WTC11 (cell line): ENCODE measurements around the gene CD40LG. TPM values are rescaled to one million over a fixed set of nuclear protein-coding genes. Genes with fewer than 3 reads are reported as not detected.

Source experiments
- ATAC-seq: fragments of 200-7000 bp; cut with Tn5 transposase; 2 replicates; pipeline ENCODE4 v1.10.0; 2021; ENCODE audit warnings: mild to moderate bottlenecking, moderate library complexity
- CTCF ChIA-PET: fragments of 300-600 bp; sonication (Branson Sonifier 250); formaldehyde crosslinking; loops from one replicate; lab custom pipeline; 2021; ENCODE audit warnings: antibody characterized with exemption; lab: Charles Lee
- POLR2A ChIA-PET: fragments of 350-600 bp; sonication (Branson Sonifier 250); formaldehyde crosslinking; loops from one replicate; lab custom pipeline; 2021; ENCODE audit warnings: antibody characterized with exemption; lab: Charles Lee
- DNase-seq: peaks from one replicate; pipeline ENCODE4 v3.0.0; 2021; ENCODE audit warnings: low spot score
- H3K27ac Mint-ChIP-seq: 2 replicates; pipeline ENCODE4 v1.8.0; 2021; ENCODE audit warnings: mixed read lengths
- H3K27me3 Mint-ChIP-seq: 2 replicates; pipeline ENCODE4 v1.8.0; 2021; ENCODE audit warnings: low read depth, mild to moderate bottlenecking, moderate library complexity, mixed read lengths
- H3K36me3 Mint-ChIP-seq: 2 replicates; pipeline ENCODE4 v1.8.0; 2021; ENCODE audit warnings: mixed read lengths
- H3K4me1 Mint-ChIP-seq: 2 replicates; pipeline ENCODE4 v1.8.0; 2022; ENCODE audit warnings: mixed read lengths
- H3K4me3 Mint-ChIP-seq: 2 replicates; pipeline ENCODE4 v1.8.0; 2021; ENCODE audit warnings: mild to moderate bottlenecking, moderate library complexity, mixed read lengths
- H3K9me3 Mint-ChIP-seq: 2 replicates; pipeline ENCODE4 v1.8.0; 2021; ENCODE audit warnings: mixed read lengths
- ESRRA ChIP-seq: sonication (generic); formaldehyde crosslinking; IDR thresholded peaks from 2 replicates; pipeline ENCODE4 v1.8.1; 2022; ENCODE audit warnings: mild to moderate bottlenecking, missing genetic modification reagents, borderline replicate concordance
- ETV6 ChIP-seq: sonication (generic); formaldehyde crosslinking; IDR thresholded peaks from 2 replicates; pipeline ENCODE4 v1.8.1; 2022; ENCODE audit warnings: mild to moderate bottlenecking, missing genetic modification reagents
- HMGA2 ChIP-seq: fragments of 250-450 bp; sonication (Bioruptor Pico); IDR thresholded peaks from 2 replicates; pipeline ENCODE4 v1.4.0; 2021; ENCODE audit warnings: mild to moderate bottlenecking, moderate library complexity
- IRF2 ChIP-seq: sonication (generic); formaldehyde crosslinking; IDR thresholded peaks from 2 replicates; pipeline ENCODE4 v1.8.0; 2022; ENCODE audit warnings: low read depth, missing genetic modification reagents, borderline replicate concordance
- NR1H2 ChIP-seq: sonication (generic); formaldehyde crosslinking; IDR thresholded peaks from 2 replicates; pipeline ENCODE4 v1.9.0; 2021; ENCODE audit warnings: mild to moderate bottlenecking, moderate library complexity, missing genetic modification reagents
- RELA ChIP-seq: sonication (generic); formaldehyde crosslinking; IDR thresholded peaks from 2 replicates; pipeline ENCODE4 v1.8.1; 2022; ENCODE audit warnings: missing genetic modification reagents, mild to moderate bottlenecking, borderline replicate concordance
- SP1 ChIP-seq: sonication (generic); formaldehyde crosslinking; conservative IDR thresholded peaks from 2 replicates; pipeline ENCODE4 v1.8.1; 2022; ENCODE audit warnings: missing genetic modification reagents
- ZBTB21 ChIP-seq: sonication (generic); formaldehyde crosslinking; IDR thresholded peaks from 2 replicates; pipeline ENCODE4 v1.8.1; 2023; ENCODE audit warnings: mild to moderate bottlenecking, missing genetic modification reagents, borderline replicate concordance
- ZNF232 ChIP-seq: sonication (generic); formaldehyde crosslinking; IDR thresholded peaks from 2 replicates; pipeline ENCODE4 v1.8.0; 2022; ENCODE audit warnings: mild to moderate bottlenecking, missing genetic modification reagents
- ZNF671 ChIP-seq: fragments of 250-450 bp; sonication (Bioruptor Pico); IDR thresholded peaks from 2 replicates; pipeline ENCODE4 v1.8.0; 2021; ENCODE audit warnings: mild to moderate bottlenecking
- total RNA-seq: library from RNA; stranded (reverse); gene quantifications from 3 replicates; pipeline ENCODE4 v1.2.3, GENCODE V29; 2021
- TF ChIP-seq, protein P1 (sequence below): sonication (generic); formaldehyde crosslinking; IDR thresholded peaks from 2 replicates; pipeline ENCODE4 v1.8.0; 2022; ENCODE audit warnings: mild to moderate bottlenecking, missing genetic modification reagents
- TF ChIP-seq, protein P2 (sequence below): sonication (generic); formaldehyde crosslinking; IDR thresholded peaks from 2 replicates; pipeline ENCODE4 v1.8.0; 2022; ENCODE audit warnings: mild to moderate bottlenecking, missing genetic modification reagents
- TF ChIP-seq, protein P3 (sequence below): fragments of 250-450 bp; sonication (Bioruptor Pico); IDR thresholded peaks from 2 replicates; pipeline ENCODE4 v1.9.0; 2021; ENCODE audit warnings: mild to moderate bottlenecking
- TF ChIP-seq, protein P4 (sequence below): sonication (generic); formaldehyde crosslinking; conservative IDR thresholded peaks from 2 replicates; pipeline ENCODE4 v1.8.1; 2022; ENCODE audit warnings: mild to moderate bottlenecking, missing genetic modification reagents
- TF ChIP-seq, protein P5 (sequence below): sonication (generic); formaldehyde crosslinking; IDR thresholded peaks from 2 replicates; pipeline ENCODE4 v1.8.0; 2022; ENCODE audit warnings: mild to moderate bottlenecking, missing genetic modification reagents
- TF ChIP-seq, protein P6 (sequence below): sonication (generic); formaldehyde crosslinking; IDR thresholded peaks from 2 replicates; pipeline ENCODE4 v1.8.1; 2022; ENCODE audit warnings: mild to moderate bottlenecking, missing genetic modification reagents, moderate library complexity, borderline replicate concordance
- TF ChIP-seq, protein P7 (sequence below): fragments of 250-450 bp; sonication (Bioruptor Pico); IDR thresholded peaks from 2 replicates; pipeline ENCODE4 v1.9.0; 2021; ENCODE audit warnings: mild to moderate bottlenecking, borderline replicate concordance

Gene CD40LG
- total RNA-seq, 1 experiment from 2014 or later: not detected

DNA sequence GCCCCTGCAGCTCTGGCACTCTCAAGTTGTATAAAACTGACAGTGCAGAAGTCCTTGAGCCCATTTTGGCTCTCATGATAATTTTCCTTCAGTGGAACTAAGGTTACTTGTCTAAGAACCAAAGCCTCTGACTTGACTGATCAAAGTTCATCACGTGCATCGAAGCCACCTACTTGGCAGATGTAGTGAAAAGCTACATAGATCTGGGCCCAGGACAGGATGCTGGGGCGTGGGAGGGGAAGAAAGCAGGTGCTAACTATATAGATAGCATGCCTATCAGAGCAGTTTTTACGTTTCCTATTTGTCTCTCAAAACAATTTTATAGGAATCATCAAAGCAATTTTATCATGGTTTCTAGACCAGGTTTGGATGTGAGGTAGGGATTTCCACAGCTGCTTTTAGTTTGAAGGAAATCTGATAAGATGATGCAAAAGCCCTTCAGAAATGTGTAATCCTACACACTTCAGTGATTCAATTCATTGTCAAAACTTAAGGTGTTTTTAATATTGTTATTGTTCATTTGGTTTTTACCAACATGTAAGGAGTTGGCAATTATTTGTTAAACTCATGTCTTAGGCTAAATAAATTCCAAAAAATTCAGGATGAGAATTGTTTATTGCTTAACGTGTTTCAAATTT is 1.2 kb upstream of the CD40LG start (continued):
- TF ChIP-seq, protein P1, sequence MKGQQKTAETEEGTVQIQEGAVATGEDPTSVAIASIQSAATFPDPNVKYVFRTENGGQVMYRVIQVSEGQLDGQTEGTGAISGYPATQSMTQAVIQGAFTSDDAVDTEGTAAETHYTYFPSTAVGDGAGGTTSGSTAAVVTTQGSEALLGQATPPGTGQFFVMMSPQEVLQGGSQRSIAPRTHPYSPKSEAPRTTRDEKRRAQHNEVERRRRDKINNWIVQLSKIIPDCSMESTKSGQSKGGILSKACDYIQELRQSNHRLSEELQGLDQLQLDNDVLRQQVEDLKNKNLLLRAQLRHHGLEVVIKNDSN: no peak
- TF ChIP-seq, protein P2, sequence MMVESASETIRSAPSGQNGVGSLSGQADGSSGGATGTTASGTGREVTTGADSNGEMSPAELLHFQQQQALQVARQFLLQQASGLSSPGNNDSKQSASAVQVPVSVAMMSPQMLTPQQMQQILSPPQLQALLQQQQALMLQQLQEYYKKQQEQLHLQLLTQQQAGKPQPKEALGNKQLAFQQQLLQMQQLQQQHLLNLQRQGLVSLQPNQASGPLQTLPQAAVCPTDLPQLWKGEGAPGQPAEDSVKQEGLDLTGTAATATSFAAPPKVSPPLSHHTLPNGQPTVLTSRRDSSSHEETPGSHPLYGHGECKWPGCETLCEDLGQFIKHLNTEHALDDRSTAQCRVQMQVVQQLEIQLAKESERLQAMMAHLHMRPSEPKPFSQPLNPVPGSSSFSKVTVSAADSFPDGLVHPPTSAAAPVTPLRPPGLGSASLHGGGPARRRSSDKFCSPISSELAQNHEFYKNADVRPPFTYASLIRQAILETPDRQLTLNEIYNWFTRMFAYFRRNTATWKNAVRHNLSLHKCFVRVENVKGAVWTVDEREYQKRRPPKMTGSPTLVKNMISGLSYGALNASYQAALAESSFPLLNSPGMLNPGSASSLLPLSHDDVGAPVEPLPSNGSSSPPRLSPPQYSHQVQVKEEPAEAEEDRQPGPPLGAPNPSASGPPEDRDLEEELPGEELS (CRISPR knock-in tag): no peak

DNA sequence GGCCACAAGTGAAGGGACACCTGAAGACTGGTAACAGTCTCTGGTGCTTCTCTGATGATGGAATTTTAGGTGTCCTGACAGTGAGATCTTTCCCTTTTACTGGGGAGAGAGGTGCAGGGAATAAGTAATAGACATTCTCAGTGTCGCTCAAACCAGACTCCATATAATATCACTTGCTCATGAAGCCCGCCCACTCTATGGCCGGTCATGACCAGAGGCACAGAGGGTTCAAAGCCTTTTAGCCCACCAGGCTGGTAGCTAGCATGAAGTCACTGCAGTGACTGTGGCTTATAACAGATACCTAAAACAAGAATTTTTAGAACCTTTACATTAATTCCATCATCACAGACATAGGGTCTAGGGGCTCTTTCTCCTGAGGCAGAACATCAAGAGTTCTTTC is 2.9 kb downstream of the CD40LG start:
- ChIA-PET CTCF (no interaction called here), POLR2A (no interaction called here)
- H3K4me1 Mint-ChIP-seq: peaks cover 18% of the 10 kb centered on the region
- no peaks in the 10 kb centered on the region for H3K36me3 Mint-ChIP-seq
- DNase-seq: no peak
- no peak overlapping the region for H3K4me3 Mint-ChIP-seq
- no peak for ATAC-seq
- H3K27me3 Mint-ChIP-seq: peaks cover 3% of the 10 kb centered on the region; the same call in 1 of the 2 replicates
- no peak overlapping the region for H3K27ac Mint-ChIP-seq
- no peaks in the 10 kb centered on the region for H3K9me3 Mint-ChIP-seq
- no peak for TF ChIP-seq RELA
- TF ChIP-seq IRF2 (CRISPR knock-in tag): no peak
- no peak for TF ChIP-seq ZNF232
- TF ChIP-seq ZBTB21 (CRISPR knock-in tag): no peak
- TF ChIP-seq, protein P3, sequence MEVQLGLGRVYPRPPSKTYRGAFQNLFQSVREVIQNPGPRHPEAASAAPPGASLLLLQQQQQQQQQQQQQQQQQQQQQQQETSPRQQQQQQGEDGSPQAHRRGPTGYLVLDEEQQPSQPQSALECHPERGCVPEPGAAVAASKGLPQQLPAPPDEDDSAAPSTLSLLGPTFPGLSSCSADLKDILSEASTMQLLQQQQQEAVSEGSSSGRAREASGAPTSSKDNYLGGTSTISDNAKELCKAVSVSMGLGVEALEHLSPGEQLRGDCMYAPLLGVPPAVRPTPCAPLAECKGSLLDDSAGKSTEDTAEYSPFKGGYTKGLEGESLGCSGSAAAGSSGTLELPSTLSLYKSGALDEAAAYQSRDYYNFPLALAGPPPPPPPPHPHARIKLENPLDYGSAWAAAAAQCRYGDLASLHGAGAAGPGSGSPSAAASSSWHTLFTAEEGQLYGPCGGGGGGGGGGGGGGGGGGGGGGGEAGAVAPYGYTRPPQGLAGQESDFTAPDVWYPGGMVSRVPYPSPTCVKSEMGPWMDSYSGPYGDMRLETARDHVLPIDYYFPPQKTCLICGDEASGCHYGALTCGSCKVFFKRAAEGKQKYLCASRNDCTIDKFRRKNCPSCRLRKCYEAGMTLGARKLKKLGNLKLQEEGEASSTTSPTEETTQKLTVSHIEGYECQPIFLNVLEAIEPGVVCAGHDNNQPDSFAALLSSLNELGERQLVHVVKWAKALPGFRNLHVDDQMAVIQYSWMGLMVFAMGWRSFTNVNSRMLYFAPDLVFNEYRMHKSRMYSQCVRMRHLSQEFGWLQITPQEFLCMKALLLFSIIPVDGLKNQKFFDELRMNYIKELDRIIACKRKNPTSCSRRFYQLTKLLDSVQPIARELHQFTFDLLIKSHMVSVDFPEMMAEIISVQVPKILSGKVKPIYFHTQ (CRISPR knock-in tag): no peak
- no peak for TF ChIP-seq ESRRA
- TF ChIP-seq, protein P4, sequence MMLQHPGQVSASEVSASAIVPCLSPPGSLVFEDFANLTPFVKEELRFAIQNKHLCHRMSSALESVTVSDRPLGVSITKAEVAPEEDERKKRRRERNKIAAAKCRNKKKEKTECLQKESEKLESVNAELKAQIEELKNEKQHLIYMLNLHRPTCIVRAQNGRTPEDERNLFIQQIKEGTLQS (CRISPR knock-in tag): no peak
- TF ChIP-seq, protein P5, sequence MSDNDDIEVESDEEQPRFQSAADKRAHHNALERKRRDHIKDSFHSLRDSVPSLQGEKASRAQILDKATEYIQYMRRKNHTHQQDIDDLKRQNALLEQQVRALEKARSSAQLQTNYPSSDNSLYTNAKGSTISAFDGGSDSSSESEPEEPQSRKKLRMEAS (CRISPR knock-in tag): no peak
- no peak for TF ChIP-seq NR1H2 (CRISPR knock-in tag)
- TF ChIP-seq ZNF671 (CRISPR knock-in tag): no peak
- TF ChIP-seq, protein P6, sequence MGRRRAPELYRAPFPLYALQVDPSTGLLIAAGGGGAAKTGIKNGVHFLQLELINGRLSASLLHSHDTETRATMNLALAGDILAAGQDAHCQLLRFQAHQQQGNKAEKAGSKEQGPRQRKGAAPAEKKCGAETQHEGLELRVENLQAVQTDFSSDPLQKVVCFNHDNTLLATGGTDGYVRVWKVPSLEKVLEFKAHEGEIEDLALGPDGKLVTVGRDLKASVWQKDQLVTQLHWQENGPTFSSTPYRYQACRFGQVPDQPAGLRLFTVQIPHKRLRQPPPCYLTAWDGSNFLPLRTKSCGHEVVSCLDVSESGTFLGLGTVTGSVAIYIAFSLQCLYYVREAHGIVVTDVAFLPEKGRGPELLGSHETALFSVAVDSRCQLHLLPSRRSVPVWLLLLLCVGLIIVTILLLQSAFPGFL (CRISPR knock-in tag): no peak
- TF ChIP-seq ETV6 (CRISPR knock-in tag): no peak
- TF ChIP-seq, protein P7, sequence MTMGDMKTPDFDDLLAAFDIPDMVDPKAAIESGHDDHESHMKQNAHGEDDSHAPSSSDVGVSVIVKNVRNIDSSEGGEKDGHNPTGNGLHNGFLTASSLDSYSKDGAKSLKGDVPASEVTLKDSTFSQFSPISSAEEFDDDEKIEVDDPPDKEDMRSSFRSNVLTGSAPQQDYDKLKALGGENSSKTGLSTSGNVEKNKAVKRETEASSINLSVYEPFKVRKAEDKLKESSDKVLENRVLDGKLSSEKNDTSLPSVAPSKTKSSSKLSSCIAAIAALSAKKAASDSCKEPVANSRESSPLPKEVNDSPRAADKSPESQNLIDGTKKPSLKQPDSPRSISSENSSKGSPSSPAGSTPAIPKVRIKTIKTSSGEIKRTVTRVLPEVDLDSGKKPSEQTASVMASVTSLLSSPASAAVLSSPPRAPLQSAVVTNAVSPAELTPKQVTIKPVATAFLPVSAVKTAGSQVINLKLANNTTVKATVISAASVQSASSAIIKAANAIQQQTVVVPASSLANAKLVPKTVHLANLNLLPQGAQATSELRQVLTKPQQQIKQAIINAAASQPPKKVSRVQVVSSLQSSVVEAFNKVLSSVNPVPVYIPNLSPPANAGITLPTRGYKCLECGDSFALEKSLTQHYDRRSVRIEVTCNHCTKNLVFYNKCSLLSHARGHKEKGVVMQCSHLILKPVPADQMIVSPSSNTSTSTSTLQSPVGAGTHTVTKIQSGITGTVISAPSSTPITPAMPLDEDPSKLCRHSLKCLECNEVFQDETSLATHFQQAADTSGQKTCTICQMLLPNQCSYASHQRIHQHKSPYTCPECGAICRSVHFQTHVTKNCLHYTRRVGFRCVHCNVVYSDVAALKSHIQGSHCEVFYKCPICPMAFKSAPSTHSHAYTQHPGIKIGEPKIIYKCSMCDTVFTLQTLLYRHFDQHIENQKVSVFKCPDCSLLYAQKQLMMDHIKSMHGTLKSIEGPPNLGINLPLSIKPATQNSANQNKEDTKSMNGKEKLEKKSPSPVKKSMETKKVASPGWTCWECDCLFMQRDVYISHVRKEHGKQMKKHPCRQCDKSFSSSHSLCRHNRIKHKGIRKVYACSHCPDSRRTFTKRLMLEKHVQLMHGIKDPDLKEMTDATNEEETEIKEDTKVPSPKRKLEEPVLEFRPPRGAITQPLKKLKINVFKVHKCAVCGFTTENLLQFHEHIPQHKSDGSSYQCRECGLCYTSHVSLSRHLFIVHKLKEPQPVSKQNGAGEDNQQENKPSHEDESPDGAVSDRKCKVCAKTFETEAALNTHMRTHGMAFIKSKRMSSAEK (CRISPR knock-in tag): no peak
- TF ChIP-seq HMGA2 (CRISPR knock-in tag): no peak
- no peak for TF ChIP-seq SP1 (CRISPR knock-in tag)
- TF ChIP-seq, all 79 proteins: peak for 0
